ENCODE data around the gene GJC3.
"Not testable (repeated sequence)": the region's sequence is repeated elsewhere in the genome, so short reads cannot be mapped to it uniquely, and the experiment has no call there.

The GJC3 gene, protein sequence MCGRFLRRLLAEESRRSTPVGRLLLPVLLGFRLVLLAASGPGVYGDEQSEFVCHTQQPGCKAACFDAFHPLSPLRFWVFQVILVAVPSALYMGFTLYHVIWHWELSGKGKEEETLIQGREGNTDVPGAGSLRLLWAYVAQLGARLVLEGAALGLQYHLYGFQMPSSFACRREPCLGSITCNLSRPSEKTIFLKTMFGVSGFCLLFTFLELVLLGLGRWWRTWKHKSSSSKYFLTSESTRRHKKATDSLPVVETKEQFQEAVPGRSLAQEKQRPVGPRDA

DNA sequence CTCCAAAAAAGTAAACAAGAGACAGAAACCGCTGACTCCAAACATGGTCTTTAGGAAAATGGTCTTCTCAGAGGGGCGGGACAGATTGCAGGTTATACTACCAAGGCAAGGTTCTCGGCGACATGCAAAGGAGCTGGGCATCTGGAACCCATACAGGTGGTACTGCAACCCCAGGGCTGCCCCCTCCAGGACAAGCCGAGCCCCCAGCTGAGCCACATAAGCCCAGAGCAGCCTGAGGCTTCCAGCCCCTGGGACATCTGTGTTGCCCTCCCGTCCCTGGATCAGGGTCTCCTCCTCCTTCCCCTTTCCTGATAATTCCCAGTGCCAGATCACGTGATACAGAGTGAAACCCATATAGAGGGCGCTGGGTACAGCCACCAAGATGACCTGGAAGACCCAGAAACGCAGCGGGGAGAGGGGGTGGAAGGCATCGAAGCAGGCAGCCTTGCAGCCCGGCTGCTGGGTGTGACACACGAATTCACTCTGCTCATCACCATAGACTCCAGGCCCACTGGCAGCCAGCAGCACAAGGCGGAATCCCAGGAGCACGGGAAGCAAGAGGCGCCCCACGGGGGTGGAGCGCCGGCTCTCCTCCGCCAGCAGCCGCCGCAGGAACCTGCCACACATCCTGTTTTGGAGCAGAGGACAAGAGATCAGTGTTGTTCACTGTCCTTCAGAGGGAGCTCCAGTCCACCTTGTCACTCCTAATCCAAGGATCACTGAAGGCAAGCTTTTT lies at the start of gene GJC3:
Gene GJC3, minus strand, starts transcription at position 627 of the 736 bp plus-strand sequence. Its CDS starts 0 bp downstream, at position 627.
- DNase-seq (ENCODE audit: low read depth): peak; percentile 71

DNA sequence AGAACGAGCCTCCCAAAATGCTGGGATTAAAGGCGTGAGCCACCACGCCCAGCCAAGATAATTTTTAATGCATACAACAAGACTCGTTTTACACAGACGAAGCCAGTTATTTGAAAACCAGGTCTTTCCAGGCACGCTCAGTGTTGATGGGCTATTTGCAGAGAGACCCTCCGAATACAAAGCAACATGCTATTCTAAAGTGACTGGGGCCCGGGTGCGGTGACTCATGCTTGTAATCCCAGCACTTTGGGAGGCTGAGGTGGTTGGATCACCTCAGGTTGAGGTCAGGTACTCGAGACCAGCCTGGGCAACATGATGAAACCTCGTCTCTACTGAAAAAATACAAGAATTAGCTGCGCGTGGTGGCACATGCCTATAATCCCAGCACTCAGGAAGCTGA lies 47.2 kb upstream of the GJC3 start:
- no peak for DNase-seq (ENCODE audit: low read depth)

DNA sequence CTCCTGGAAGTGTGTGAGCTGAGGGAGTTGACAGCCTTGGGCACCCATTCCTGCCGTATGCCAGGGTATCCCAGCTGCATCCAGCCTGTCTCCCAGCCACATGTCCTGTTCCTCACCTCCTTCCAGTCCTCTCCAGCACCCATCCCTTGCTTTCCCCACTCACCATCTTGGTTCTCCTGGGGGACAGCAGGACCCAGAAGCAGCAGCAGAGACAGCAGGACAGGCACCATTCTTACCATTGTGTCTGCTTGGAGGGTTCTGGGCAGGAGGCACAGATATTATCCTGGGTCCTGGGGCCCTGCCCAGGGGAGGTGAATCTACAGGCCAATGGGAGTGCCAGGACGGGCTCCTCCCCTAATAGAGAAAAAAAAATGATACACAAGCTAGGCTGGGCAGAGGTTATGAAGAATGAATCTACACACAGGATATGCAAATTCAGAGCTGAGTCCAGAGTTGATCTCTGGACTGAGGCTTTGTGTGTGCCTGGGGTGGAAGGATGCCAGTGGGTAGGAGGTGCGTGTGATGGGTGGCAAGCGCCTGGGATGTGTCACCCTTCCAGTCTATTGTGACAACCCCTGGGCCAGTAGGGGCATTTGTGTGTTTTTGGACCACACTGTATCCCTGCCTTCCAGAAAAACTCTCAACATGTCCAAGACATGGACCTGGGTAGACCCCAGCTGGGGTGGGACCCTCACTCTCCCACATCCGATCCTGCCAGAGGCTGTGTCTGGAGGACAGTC lies 46.5 kb upstream of the GJC3 start, which contains the start of gene AZGP1:
Gene AZGP1, minus strand, starts transcription at position 250 of the 740 bp plus-strand sequence. Its CDS starts 11 bp downstream, at position 239.
- peak; percentile 8 for DNase-seq (ENCODE audit: low read depth)

DNA sequence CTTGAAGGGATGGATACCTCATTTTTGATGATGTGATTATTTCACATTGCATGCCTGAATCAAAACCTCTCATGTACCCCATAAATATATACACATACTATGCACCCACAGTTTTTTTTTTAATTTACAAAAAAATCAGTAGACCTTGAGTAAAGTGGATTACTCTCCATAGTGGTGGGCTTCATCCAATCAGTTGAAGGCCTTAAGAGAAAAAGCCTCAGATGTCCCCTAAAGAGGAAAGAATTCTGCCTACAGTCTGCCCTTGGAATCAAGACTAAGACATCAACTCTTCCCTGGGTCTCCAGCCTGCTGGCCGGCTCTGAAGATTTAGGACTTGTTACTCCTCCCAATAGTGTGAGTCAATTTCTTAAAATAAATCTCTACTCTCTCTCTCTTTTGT lies 45.3 kb upstream of the GJC3 start:
- DNase-seq (ENCODE audit: low read depth): no peak

DNA sequence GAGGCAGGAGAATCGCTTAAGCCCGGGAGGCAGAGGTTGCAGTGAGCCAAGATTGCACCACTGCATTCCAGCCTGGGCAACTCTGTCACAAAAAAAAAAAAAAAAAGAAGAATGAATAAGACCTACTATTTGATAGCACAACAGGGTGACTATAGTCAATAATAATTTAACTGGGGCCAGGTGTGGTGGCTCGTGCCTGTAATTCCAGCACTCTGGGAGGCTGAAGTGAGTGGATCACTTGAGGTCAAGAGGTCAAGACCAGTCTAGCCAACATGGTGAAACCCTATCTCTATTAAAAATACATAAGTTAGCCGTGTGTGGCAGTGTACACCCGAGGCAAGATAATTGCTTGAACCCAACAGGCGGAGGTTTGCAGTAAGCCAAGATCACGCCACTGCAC lies 44.4 kb upstream of the GJC3 start:
- not testable (repeated sequence) for DNase-seq (ENCODE audit: low read depth)

DNA sequence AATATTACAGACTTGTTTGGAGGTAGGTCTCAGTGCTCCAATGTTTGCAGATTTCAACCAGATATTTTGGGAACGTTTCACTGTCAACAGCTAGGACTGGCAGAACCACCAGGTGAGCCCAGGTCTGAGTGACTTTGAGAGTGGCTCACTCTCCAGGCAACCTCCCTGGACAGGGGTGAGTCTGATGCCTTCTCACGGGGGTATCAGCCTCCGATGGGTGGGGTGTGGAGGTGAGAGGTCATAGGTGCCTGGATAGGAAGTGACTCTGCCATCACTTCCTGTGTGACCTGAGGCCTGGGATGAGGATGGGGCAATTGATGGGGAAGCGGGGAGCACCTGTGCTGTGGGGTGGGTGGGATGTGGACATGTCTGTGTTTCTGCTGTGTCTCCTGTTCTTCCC lies 41.8 kb upstream of the GJC3 start:
- no peak for DNase-seq (ENCODE audit: low read depth)

DNA sequence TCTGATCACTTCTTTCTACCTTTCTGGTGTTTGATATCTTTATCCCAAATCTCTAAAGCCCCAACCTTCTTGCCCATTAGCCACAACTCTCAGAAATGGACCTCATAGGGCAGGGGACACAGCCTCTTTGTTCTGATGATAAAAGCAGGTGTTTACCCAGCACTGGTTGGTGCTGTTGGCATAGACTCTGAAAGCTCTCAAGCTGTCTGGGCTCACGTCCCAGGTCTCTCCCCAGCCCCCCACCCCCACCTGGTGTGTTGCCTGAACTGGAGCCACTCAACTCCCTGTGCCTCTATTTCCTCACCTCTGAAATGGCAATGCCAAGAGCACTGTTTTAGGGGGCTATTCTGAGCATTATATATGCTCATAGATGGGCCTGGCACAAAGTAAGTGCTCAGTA lies 40.4 kb upstream of the GJC3 start:
- DNase-seq (ENCODE audit: low read depth): not testable (repeated sequence)

DNA sequence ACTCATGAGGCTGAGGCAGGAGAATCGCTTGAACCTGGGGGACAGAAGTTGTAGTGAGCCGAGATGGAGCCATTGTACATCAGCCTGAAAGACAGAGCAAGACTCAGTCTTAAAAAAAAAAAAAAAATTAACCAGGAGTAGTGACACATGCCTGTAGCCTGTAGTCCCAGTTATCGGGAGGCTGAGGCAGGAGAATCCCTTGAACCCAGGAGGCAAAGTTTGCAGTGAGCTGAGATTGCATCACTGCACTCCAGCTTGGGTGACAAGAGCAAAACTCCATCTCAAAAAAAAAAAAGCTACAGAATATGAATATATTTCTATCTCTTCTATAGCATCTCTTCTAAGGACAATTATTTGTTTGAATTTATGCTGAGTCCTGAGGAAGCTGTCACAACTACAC lies 39.9 kb upstream of the GJC3 start:
- DNase-seq (ENCODE audit: low read depth): no peak

DNA sequence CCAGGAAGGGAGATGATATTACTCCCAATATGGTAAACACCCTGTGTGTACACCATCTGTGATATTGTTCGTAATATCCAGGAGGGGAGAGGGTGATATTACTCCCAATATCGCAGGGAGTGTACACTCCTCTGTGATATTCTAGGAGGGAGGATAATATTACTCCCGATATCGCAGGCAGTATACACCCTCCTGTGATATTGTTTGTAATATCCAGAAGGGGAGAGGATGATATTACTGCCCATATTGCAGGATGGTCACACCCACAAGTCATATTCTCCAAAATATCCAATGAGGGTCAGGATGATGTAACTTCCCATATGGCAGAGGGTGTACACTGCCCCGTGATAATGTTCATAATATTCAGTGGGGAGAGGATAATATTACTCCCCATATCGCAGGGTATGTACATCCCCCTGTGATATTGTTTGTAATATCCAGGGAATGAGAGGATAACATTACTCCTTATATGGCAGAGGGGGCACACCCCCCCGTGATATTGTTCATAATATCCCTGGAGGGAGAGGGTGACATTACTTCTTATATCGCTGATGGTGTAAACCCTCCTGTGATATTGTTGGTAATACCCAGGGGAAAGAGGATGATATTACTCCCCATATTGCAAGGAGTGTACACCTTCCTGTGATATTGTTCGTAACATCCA lies 29.3 kb upstream of the GJC3 start:
- DNase-seq (ENCODE audit: low read depth): no peak

DNA sequence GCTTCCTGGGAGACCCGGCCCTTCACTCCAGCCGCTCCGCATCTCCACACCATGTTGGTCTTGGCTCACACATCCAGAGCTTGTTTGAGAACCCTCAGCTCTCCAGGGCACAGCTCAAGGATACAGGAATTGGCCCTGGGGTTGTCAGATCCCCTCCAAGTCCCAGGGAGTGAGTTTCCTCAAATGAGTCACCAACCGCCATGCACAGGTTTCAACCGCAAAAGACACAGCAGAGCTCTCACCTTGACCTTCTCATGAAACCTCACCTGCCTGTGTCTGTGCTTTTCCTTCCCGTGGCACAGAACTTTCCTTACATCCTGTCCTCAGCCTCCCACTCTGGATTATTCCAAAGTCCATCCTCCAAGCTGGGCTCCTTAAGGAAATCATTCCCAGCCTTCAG lies 25.8 kb upstream of the GJC3 start:
- no peak for DNase-seq (ENCODE audit: low read depth)

DNA sequence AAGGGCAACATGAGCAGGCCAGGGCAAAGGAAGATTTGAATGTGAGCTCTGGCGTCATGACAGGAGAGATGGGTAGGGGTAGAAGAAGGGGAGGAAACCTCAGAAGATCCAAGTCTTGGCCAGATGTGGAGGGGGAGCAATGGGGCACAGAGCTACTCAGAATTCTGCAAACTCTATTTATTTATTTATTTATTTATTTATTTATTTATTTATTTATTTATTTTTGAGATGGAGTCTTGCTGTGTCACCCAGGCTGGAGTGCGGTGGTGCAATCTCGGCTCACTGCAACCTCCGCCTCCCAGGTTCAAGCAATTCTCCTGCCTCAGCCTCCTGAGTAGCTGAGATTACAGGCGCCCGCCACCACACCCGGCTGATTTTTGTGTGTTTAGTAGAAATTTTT lies 25.2 kb upstream of the GJC3 start:
- DNase-seq (ENCODE audit: low read depth): not testable (repeated sequence)

DNA sequence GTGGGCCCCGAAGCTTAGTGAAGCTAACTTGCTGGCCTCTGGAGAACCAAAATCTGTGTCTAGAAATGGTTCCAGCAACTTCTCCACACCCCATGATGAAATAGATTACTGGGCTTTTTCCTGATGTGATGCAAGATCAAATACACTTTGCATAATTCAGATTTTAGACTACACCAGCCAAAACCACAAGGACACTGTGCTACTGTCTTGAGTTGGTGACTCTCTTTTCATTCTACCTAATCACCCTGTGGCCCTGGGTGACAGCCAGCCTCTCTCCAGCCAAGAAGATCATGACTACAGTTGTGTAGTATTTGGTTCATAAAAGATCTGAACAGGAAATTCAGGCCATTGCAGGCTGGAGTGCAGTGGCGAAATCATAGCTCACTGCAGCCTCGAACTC lies 24.2 kb upstream of the GJC3 start:
- DNase-seq (ENCODE audit: low read depth): peak; percentile 40

DNA sequence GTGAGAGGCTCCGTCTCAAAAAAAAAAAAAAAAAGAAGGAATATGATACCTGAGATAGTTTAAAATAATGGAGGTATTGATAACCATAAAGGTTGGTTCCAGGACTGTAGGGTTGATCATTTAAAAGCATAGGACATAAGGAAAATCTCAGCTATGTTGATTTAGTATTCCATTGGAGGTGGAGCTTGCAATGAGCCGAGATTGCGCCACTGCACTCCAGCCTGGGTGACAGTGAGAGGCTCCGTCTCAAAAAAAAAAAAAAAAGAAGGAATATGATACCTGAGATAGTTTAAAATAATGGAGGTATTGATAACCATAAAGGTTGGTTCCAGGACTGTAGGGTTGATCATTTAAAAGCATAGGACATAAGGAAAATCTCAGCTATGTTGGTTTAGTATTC lies 23.2 kb upstream of the GJC3 start:
- not testable (repeated sequence) for DNase-seq (ENCODE audit: low read depth)

DNA sequence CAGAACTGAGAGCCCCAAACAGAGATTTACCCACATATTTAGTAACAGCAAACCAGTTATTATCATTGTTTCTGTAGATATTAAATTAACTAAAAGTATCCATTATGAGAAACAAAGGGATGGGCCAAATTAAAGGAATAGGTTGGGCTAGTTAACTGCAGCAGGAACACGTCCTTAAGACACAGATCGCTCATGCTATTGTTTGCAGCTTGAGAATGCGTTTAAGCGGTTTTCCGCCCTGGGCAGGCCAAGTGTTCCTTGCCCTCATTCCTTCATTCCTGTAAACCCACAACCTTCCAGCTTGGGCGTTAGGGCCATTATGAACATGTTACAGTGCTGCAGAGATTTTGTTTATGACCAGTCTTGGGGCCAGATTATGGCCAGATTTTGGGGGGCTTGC lies 21.4 kb upstream of the GJC3 start:
- DNase-seq (ENCODE audit: low read depth): not testable (repeated sequence)

DNA sequence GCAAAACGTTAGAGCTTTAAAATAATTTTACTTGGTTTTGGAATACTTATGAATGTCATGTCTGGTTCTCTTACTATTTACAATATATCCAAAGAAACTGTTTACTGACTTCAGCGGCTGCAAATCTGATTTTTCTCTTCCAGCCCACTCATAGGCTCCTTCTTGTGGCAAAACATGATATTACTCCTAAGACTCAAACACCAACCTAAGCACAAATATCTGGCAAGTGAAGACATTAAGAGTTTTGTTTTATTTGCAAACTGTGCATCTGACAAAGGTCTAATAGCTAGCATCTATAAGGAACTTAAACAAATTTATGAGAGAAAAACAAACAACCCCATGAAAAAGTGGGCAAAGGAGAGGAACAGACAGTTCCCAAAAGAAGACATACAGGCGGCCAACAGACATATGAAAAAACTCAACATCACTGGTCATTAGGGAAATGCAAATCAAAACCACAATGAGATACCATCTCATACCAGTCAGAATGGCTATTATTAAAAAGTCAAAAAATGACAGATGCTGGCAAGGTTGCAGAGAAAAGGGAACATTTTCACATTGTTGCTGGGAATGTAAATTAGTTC lies 20.3 kb upstream of the GJC3 start:
- DNase-seq (ENCODE audit: low read depth): peak; percentile 18

DNA sequence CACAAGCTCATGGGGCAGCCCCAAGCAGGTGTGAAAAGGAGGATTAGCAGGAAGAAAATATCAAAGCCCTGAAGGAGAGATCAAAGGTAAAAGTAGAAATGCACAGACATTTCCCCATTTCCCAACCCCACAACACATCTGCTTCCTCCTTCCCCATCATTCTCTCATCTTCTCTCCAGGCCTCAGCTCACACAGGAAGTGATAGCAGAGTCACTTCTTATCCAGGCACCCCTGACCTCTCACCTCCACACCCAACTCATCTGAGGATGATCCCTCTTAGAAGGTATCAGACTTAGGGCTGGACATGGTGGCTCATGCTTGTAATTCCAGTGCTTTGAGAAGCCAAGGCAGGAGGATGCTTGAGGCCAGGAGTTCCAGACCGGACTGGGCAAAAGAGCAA lies 18.2 kb upstream of the GJC3 start:
- DNase-seq (ENCODE audit: low read depth): no peak

DNA sequence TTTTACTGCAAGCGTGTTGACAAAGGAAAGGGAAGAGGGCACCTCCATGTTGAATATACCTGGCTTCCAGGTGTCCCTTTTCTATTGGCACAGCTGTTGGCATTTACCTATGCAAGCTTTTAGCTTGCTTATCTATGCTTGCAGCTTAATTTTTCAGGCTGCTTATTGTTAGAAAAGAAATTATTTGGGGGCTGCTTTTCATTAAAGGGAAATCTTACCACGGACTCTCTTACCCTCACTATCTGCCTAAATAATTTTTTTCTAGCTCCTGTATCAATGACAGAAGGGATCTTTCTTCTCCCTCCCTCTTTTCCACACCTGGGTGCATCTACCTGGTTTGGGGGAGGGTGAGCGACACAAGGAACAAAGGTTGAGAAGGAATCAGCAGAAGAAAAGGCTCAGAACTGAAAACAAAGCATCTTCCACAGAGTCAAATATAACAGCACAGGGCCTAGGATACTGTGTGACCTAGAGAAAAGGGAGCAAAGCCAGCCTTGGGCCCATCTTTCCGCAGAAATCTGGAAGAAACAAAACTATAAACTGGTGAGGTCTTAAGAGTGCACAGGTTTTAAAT lies 15.2 kb upstream of the GJC3 start:
- no peak for DNase-seq (ENCODE audit: low read depth)

DNA sequence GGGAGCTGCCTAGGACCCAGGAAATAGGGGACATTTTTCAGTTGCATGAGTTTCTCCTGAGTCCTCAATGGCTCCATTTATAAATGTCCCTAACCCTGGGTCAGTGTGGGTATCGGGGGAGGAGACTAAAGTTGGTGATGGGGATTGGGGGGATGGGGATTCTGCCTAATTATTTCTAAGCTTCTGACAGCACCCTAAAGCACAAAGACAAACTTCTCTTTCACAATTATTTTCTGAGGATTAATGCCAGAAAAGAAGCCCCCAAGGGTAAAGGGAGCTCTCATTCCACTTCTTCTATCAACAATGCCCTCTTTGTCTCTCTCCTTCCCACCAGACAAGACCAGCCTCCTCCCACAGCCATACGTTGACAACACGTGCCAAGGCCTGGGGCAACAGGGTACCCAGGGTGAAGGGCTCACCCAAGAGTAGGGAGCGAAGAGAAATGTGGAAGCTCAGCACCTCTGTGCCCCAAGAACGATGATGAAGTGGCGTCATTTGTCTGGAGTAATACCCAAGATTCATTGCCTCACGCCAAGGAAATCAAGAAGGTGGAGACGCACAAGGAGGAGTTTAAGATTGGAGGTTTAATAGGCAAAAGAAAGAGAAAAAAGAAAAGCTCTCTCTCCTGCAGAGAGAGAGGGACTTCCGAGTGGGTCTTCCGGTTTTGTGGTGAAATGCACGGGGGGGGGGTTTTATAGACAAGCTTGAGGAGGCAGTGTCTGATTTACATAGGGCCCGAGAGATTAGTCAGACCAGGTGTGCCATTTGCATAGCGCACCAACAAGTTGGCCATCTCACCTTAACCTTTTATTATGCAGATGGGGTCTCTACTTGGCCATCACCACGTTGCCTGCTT lies 14.4 kb upstream of the GJC3 start:
- no peak for DNase-seq (ENCODE audit: low read depth)

DNA sequence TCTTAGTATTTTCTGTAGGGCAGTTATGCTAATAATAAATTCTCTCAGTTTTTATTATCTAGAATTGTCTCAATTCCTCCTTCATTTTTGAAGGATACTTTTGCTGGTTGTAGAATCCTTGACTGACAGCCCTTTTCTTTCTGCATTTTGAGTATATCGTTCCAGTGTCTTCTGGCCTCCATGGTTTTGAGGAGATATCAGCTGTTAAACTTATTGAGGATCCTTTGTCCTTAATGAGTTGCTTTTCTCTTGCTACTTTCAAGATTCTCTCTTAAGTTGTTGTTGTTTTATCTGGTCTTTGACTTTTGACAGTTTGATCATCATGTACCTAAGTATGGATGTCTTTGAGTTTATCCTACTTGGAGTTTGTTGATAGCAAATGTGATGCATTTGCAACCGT lies 8.9 kb upstream of the GJC3 start:
- DNase-seq (ENCODE audit: low read depth): no peak

DNA sequence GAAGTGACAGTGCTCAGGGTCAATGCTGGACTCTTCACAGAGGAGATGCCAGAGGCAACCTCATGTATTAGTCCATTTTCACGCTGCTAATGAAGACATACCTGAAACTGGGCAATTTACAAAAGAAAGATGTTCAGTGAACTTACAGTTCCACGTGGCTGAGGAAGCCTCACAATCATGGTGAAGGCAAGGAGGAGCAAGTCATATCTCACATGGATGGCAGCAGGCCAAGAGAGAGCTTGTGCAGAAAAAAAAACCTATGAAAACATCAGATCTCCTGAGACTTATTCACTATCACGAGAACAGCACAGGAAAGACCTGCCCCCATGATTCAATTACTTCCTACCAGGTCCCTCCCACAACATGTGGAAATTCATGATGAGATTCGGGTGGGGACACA lies 5.6 kb upstream of the GJC3 start:
- peak; percentile 28 for DNase-seq (ENCODE audit: low read depth)

DNA sequence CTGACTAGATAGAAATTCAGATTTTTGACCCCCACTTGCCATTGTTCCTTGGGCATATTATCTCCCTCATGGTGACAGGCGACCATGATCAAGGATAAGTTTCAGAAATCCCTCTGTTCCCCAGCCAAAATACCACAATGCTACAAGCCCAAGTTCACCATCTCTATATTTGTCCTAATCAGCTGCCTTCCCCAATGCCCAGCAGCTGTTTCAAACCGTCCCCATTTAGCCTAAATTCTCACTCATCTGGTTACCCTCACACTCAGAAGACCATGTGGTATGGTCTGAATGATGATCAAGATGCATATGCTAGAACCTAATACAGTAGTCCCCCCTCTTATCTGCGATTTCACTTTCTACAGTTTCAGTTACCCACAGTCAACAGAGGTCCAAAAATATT lies 956 bp upstream of the GJC3 start:
- DNase-seq (ENCODE audit: low read depth): no peak
